ENCODE results near the gene GLI1. TPM values are rescaled to one million over a fixed set of nuclear protein-coding genes. Genes with fewer than 3 reads are reported as not detected.

The GLI1 gene
- total RNA-seq, 1 experiment from 2014 or later = 6.4 TPM

- no peaks in the 10 kb centered on the region for H3K9me2 ChIP-seq (ENCODE audit: insufficient read depth)
- H3K4me1 ChIP-seq (ENCODE audit: control insufficient read depth in 1 of 2, insufficient read depth in 2 of 2, low read length in 2 of 2) = peaks cover 0 to 16% of the 10 kb centered on the region in 2 experiments; a peak in 2 of 4 replicates
- H3K9me3 ChIP-seq (ENCODE audit: control insufficient read depth in 1 of 2, insufficient read depth in 1 of 2, low read depth in 1 of 2, low read length in 2 of 2) = no peaks in the 10 kb centered on the region
- no peak overlapping the region for H3K4me3 ChIP-seq (replicated peaks in 1 of 2; ENCODE audit: low read depth in 1 of 2, low read length in 2 of 2)
- H3K9ac ChIP-seq (ENCODE audit: low read length) = no peak overlapping the region
- H3K36me3 ChIP-seq (ENCODE audit: control insufficient read depth in 1 of 2, insufficient read depth in 2 of 2, low read length in 2 of 2) = no peaks in the 10 kb centered on the region
- no peak overlapping the region for H3K4me2 ChIP-seq (ENCODE audit: low read length)
- ATAC-seq = no peak
- no peak for DNase-seq (ENCODE audit: low read depth, low spot score)
- TF ChIP-seq SRF (IDR thresholded peaks at IDR 0.05; ENCODE audit: low read depth) (no peak), ZBTB33 (IDR thresholded peaks at IDR 0.05; ENCODE audit: extremely low read depth, insufficient replicate concordance, low read length) (no peak), EZH2phosphoT487 (IDR thresholded peaks at IDR 0.05; ENCODE audit: borderline replicate concordance) (no peak), CBX3 (IDR thresholded peaks at IDR 0.05; ENCODE audit: low read depth) (no peak), JUND (IDR thresholded peaks at IDR 0.05) (no peak), ZFX (IDR thresholded peaks at IDR 0.05) (no peak), MAX (IDR thresholded peaks at IDR 0.05) (no peak), YY1 (IDR thresholded peaks at IDR 0.05; ENCODE audit: extremely low read depth, insufficient replicate concordance, low read depth, low read length) (no peak), POLR2AphosphoS5 (IDR thresholded peaks at IDR 0.05; ENCODE audit: low read depth, low read length) (no peak), CTCF (IDR thresholded peaks at IDR 0.05 in 2 of 3, conservative IDR thresholded peaks at IDR 0.05 in 1 of 3; ENCODE audit: borderline replicate concordance in 1 of 3, insufficient read depth in 1 of 3, low read depth in 2 of 3, low read length in 2 of 3) (no peak), ATF3 (IDR thresholded peaks at IDR 0.05) (no peak), ZNF274 (IDR thresholded peaks at IDR 0.05; ENCODE audit: low read depth, low read length) (no peak)
- H2AFZ ChIP-seq (ENCODE audit: low read depth, low read length, poor library complexity, severe bottlenecking) = no peak overlapping the region
- intact Hi-C loops (cut with micrococcal nuclease) = no loop called here
- H3K79me2 ChIP-seq (ENCODE audit: insufficient read depth, low read length) = no peaks in the 10 kb centered on the region
- ChIA-PET CTCF (no interaction called here), RAD21 (ENCODE audit: low non-redundant PET in 1 of 2, low total read pairs in 2 of 2, uncharacterized antibody in 2 of 2, unreplicated experiment in 2 of 2) (interaction anchor here in 1 of 2 experiments (0.7 kb wide), 1 partner anchor 17 kb away, joined by 3 read pairs; no protein-coding TSS in a partner anchor), POLR2A (no interaction called here)
- H3K27ac ChIP-seq (ENCODE audit: low read depth, low read length) = no peak overlapping the region
- BruUV-seq (replicated peaks) = no TSS peak
- H4K20me1 ChIP-seq (ENCODE audit: insufficient read depth) = no peaks in the 10 kb centered on the region
- peaks cover 19% of the 10 kb centered on the region; the same call in 1 of the 2 replicates for H3K27me3 ChIP-seq (ENCODE audit: insufficient read depth, low read length)
Observed at GRCh38 chr12:57475271-57476161, 15.9 kb downstream of the GLI1 start.

Measured in HCT116 (cell line).